Embryonic facial prominence (tissue), 1 donor: ENCODE results near the gene AGAP5.
"Not testable (repeated sequence)": the region's sequence is repeated elsewhere in the genome, so short reads cannot be mapped to it uniquely, and the experiment has no call there.

ENCODE experiments used
- DNase-seq: peaks from one replicate; pipeline ENCODE4 v3.0.0-alpha.2; 2016; ENCODE audit errors: extremely low spot score

Gene AGAP5

DNA sequence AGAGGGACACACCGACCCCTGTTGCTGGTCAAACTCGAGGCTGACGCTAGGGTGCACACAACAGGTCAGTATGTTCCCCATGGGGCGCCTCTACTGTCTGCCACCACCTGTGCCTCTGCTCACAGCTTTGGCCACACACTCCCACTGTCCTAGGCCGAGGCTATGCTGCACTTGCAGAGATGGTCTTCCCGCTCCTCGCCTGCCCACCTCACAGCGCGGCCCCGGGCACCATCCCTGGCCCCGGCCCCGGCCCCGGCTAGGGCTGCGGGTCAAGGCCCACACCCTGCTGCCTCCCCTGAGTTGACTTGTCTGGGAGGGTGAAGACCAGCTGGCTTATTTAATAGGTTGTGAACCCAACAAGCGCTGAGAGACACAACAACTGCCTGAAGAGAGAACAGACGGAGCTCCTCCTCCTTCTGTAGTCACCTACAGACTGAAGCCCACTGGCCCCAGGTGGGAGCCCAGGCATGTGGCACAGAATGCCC, at the start of gene AGAP5:
Gene AGAP5 (minus strand): TSS at position 435 of the 485 bp plus-strand sequence. CDS start 354 bp downstream, at position 81.
- DNase-seq: not testable (repeated sequence)

DNA sequence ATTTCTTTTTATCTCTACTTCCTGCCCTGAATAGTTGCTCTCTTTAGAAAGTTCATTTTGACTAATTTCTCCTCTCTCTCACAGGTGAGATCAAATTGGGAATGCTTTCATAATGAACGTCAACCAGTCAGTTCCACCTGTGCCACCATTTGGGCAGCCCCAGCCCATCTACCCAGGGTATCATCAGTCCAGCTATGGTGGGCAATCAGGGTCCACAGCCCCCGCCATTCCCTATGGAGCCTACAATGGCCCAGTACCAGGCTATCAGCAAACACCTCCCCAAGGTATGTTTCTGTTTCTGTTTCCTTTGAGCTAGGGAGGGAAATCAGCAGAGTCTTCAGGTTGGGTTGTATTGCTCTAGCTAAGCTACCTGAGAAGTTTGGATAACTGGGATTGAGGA, 48.8 kb upstream of the AGAP5 start:
- DNase-seq: no peak

DNA sequence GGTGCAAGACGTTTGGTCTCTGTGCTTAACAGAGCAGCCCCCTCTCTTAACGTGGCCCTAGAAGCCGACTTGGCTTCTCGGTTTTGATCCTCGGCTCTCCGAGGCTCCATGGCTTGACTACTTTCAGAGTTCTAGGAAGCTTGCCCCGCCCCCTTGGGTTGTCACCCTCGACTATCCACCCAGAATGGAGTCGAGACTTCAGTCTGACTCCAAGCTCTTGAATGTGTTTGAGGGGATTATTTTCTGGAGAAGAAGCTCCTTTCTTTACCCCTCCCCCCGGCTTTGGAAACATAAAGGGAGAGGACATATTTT, 46.7 kb upstream of the AGAP5 start:
- DNase-seq: peak; percentile 43

DNA sequence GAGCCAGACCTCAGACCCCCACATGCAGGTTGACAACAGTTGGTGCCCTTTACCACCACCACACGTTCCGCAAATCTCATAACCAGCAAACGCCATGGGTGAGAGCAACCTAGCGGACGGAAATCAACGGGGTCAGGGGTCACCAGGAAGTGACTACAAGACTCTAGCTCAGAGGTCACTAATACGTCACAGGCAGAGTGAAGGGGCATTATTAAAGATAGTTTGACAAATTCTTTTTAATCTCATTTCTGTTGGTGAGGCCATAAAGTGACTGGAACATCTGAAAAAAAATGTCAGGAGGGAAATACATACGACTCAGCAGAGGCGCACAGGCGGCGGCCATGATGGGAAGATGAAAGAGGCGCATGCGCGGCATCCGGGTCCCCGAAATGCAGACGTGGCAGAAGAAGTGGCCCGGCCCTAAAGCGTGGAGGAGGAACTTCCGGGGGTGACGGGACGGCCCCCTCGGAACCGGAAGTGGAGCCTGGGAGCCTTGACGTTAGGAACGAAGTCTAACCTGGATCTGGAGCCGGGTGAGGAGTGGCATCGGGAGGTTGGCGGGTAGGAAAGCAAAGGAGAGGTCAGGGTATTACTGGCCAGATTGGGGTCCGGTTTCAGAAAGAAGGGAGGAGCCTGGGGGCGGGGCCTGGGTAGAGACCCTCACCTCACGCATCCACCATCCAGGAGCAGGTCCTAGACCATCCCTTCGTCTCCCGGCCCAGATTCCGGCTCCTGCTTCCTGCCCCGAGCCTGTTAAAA, 46.2 kb upstream of the AGAP5 start, which contains the start of gene SEC24C:
Gene SEC24C (plus strand): TSS at position 468 of the 759 bp plus-strand sequence. CDS start 2,461 bp downstream, outside the sequence.
- peak; percentile 96 for DNase-seq

DNA sequence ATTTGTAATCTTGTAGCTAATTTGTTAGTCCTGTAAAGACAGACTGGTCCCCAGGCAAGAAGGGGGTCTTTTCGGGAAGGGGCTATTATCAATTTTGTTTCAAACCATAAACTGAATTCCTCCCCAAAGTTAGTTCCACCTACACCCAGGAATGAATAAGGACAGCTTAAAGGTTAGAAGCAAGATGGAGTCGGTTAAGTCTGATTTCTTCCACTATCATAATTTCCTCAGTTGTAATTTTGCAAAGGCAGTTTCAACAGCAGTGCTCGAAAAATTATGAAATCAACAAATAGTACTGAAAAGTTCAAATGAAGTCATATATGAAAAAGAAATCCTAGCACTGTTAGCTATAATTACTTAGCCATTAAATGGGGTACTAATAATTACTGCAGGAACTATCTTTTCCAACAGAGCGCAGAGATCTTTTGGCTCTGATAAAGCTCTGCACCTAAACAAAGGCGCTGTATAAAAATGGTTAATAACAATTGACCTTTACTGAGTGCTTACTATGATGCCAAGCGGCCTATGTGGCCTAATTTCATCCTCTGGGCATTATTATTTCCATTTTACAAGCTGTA, 45.5 kb upstream of the AGAP5 start:
- DNase-seq: no peak

DNA sequence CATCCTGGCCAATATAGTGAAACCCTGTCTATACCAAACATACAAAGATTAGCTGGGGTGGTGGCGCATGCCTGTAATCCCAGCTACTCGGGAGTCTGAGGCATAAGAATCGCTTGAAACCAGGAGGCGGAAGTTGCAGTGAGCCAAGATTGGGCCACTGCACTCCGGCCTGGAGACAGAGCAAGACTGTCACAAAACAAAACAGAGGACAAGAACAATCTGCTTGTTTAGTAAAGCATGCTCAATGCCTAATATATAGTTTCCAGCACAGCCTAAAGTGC, 44.5 kb upstream of the AGAP5 start:
- DNase-seq: no peak

DNA sequence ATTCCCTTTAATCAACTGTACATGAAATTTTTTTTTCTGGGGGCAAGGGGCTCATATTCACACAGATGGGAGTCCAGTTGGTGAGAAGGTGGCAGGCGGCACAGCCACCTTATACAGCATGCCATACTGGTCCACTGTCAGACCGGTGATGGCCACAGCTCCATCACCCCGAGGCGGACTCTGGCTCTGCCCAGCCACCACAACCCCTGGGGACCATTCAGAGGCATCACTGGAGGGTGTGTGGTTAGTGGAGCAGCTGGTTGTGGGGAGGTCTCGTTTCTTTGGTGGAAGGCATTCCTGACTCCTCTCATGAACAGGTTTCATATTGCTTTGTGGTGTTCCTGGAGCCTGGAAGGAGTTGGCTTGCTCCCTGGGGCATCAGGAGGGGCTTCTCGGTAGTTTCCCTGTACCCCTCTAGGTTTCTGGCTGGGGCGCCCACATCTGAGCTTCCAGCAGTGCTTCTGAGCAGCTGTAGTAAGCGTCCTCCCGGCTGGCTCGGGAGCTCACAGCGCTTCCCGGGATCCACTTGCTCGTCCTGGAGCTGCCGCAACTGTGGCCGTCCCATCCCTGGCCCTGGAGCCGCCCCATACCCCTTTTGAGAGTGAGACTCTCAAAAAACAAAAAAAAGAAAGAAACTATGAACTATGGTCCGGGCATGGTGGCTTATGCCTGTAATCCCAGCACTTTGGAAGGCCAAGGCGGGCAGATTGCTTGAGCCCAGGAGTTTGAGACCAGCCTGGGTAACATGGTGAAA, 42.8 kb upstream of the AGAP5 start:
- not testable (repeated sequence) for DNase-seq

DNA sequence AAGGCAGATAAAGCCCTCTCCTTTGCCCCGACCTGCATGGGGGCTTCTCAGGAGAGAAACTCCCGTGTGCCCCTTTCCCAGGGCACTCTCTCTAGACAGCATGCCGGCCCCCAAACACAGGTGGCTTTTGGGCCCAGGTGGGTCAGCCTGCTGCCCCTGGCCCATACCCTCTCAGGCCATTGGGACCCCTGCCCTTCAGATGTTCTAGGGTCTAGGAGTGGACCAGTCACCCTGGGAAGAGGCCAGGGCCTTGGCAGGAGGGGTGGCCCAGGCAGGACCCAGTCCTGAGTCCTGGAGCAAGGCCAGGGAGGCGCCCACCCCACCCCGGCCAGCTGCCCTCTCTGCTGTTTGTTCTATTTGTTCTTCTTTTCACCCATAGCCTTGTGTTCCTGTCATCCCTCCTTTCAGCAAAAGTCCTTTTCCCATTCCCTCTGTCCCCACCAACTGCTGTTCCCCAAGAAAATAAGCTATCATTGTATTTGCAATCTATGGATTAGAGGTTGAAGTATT, 36.9 kb upstream of the AGAP5 start:
- DNase-seq: no peak

DNA sequence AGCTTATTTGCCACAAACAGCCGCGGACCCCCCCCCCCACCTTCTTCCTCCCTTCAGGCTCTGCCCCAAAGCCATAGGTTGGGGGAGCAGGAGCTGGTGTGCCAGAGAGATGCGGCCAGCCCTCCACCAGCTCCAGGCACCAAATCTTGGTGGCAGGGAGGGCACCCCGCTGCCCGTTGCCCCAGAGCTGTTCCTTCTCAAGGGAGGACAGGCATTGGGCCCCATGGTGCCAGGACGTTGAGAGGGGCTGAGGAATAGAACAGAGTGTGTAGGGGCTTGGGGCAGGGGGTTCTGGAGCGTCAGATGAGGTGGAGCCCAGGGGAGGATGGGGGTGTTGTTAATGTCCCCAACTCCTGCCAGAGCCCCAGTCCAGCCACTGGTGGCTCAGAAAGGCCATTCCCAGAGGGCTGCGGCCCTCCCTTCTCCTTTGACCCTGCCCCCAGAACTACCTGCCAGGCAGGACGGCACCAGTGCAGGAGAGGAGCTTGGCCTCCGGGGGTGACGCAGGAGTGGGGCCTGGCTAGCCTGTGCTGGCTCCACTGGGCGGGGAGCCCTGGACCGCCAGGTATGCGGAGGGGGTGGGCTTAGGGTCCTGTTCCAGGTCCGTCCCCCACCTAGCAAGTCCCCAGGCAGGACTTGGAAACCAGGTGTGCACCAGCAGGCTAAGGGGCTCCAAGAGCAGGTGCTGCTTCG, 36.3 kb upstream of the AGAP5 start:
- DNase-seq: no peak

DNA sequence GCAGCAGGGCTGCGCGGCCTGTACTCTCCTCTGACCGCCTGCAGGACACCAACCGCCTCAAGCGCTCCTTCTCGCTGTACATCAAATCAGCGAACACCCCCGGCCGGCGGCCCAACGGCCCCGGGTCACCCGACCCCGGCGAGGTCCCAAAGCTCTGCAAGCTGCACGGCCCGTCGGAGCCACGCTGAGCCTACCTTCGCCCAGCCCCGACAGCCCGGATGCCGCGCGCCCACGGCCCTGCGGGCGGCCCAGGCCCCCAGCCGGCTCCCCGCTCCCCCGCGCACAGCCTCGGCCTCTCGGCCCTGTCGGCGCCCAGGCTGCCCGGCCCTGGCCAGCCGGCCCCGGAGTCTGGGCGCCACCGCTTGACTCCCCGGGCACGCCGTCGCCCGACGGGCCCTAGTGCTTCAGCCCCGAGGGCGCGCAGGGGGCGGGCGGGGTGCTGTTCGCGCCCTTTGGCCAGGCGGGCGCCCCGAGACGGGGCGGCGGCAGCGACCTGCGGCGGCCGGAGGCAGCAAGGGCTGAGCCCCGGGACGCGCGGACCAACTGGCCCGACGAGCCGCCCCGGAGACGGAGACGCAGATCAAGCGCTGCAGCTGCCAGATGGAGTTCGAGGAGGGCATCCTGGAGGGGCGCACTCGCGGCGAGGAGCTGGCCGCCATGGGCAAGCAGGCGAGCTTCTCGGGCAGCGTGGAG, 35.2 kb upstream of the AGAP5 start:
- no peak for DNase-seq

DNA sequence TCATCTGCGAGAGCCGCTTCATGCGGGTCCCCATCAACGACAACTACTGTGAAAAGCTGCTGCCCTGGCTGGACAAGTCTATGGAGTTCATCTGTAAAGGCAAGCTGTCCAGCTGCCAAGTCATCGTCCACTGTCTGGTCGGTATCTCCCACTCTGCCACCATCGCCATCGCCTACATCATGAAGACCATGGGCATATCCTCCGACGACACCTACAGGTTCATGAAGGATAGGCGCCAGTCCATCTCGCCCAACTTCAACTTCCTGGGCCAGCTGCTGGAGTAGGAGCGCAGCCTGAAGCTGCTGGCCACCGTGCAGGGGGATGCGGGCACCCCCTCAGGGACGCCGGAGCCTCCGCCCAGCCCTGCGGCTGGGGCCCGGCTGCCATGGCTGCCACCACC, 34.5 kb upstream of the AGAP5 start:
- DNase-seq: no peak

DNA sequence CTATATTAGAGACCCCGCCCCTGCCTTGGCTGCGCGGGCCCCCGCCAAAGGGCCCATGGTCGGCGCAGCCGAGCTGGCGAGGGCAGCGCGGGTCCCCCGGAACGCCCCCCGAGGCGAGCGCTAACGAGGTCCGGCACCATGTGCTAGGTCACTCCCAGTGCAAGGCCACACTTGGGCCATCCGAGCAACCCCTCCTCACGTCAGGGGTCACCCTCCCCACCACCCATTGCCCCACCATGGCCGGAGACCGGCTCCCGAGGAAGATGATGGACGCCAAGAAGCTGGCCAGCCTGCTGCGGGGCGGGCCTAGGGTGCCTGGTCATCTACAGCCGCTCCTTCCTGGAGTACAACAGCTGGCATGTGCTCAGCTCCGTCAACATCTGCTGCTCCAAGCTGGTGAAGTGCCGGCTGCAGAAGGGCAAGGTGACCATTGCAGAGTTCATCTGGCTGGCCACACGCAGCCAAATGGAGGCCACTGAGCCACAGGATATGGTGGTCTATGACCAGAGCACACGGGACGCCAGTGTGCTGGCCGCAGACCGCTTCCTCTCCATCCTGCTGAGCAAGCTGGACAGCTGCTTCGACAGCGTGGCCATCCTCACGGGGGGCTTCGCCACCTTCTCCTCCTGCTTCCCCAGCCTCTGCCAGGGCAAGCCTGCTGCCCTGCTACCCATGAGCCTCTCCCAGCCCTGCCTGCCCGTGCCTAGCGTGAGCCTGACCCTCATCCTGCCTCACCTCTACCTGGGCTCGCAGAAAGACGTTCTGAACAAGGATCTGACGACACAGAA, 33.9 kb upstream of the AGAP5 start:
- DNase-seq: no peak

DNA sequence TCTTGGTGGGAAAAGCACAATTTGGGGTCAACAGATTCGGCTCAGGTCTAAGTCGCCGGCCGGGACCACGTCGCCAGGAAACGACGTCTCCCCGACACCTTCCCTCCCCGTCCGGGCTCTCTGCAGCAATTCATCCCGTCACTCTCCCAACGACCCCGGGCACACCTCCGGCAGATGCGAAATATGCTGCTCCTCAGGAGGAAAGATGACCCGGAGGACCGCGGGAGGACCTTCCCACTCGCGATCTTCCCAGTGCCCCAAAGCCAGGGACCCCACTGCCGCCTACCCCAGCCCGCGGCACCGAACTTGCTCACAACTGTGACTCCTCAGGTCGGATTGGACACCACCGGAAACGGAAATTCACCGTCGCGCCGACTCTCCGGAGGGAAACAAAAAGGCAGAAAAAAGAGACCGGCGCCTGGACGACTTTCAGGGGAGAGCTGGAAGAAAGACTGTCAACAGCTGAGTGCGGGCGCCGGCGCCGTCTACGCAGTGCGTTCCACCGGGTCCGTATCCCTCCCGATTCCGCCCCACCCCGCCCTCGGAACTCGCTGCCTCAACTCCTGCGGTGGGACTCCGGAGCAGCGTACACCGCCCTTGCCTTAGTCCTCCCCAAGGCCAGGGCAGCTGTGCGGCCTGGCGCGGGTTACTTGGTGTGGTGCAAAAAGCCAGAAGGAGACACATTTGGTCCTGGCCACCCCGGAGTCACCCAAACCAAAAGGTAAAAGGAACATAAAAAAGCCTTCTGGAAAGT, 32.4 kb upstream of the AGAP5 start:
- peak; percentile 68 for DNase-seq

DNA sequence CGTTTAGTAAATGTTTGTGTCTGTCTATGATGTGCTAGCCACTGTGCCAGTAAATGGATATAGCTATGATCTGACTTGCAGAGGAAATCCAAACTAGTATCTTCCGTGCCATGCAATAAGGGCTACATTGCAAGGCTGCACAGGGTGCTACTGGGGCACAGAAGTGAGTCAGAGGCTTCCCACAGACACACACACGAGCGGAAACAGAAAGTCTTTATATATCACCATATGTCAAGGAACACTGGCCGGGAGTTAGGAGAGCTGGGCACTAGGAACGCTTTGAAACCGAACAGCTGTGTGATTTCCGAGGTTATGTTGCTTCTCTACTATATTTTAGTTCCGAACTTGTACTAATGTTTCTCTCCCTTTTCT, 31.9 kb upstream of the AGAP5 start:
- DNase-seq: not testable (repeated sequence)

DNA sequence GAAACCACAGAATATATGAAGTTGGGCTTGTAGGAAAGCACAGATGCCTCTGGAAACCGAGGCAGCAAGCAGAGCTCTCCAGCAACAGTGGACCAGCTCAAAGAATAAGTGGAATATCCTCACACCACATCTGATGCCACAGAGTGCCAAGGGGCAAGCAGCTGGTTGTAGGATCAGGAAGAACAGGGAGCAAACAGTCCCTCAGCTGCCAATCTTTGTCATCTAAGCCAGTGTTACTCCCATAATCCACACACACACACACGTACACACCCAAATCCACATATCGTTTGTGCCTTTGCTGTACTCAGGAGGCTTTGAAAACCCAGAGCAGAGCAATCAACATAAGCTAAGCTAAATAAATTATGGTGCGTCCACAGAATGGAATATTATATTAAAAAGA, 25.6 kb upstream of the AGAP5 start:
- DNase-seq: no peak

DNA sequence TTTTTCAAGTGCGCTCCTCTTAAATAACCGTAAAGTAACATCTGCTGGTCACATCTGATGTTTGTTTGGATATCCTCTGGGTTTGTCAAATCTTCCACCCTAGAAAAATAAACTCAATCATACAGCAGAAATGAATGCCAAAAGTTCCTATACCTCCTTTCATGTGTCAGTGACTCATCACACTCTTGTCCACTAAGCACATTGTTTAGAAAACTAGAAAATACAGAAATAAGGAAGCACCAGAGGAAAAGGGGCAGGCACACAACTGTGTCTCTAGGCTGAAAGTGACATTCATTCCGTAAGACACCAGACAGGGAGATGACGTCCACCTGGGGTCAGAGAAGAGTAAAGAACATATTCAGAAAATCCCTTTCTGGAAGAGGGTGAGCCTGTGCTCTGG, 22.7 kb upstream of the AGAP5 start:
- DNase-seq: not testable (repeated sequence)

DNA sequence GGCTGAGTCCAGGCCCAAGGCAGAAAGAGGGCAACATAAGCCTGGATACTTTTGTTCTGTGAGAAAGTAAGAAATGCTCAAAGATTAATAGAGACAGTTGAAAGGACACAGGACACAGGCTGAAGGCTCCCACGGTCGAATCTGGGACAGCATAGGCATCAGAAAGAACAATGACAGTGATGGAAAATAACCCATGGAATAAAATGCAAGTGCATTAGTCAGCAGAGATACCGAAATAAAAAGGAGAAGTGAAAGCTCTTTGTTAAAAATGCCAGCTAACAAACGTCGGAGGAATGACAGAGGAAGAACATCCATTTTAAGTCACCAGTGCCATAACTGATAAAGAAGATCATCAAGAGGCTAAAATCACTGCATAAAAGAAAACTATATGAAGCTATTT, 19.6 kb upstream of the AGAP5 start:
- no peak for DNase-seq

DNA sequence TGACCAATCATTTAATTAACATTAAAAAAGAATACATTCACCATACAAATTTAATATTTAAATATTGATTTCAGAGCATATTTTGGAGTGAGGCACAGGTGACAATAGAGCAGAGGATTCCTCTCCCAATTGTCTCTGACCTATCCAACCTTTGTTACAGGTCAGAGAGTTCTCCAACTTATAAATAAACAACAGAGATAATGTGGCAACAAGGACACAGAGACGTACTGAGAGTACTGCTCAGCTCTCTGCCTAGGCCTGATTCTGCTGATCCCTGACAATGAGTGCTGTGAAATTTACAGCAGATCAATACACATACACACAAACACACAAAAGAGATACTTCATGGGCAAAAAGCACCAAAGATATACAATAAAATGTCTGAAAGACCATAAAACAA, 18.3 kb upstream of the AGAP5 start:
- no peak for DNase-seq

DNA sequence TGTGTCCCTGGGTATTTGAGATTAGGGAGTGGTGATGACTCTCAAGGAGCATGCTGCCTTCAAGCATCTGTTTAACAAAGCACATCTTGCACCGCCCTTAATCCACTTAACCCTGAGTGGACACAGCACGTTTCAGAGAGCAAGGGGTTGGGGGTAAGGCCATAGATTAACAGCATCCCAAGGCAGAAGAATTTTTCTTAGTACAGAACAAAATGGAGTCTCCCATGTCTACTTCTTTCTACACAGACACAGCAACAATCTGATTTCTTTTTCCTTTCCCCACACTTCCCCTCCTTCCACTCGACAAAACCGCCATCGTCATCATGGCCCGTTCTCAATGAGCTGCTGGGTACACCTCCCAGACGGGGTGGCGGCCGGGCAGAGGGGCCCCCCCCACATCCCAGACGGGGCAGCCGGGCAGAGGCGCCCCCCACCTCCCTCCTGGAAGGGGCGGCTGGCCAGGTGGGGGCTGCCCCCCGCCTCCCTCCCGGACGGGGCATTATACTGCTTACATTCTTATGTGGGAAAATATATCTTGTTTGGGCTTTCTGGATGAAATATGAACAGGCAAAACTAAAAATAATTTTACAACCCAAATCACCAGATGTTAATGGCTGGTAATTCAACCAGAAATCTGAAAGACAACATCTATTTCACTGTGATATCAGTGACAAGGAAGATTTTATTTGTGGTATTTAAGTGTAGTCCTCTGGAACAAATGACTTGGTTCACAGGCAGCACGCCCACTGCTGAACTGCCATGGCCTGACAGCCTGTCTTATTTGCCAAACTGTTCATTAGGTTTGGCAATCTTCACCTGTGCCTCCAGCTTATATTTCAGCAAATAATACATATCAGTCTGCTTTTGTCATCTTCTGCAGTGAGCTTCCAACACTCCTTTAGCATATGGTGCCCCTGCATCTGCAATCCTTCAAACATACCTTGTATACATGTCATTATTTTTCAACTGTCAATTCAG, 17.6 kb upstream of the AGAP5 start:
- not testable (repeated sequence) for DNase-seq
